ENCODE data around the gene LRCOL1. TPM values are rescaled to one million over a fixed set of nuclear protein-coding genes. Genes with fewer than 3 reads are reported as not detected.

The LRCOL1 gene
- total and polyA plus RNA-seq, 10 of the 15 experiments (the other 5 are each of a cell fraction or from before 2014, with no cell fraction given) = not detected

GRCh38 chr12:132634411-132634990 is 24.1 kb upstream of the LRCOL1 start:
- WGBS (ENCODE audit: insufficient coverage, insufficient replicate concordance, low lambda C conversion rate, missing lambda C conversion rate) = 92% methylated on average over 21 of the region's 21 CpGs
- Histone ChIP-seq H3K79me2 (ENCODE audit: control insufficient read depth, insufficient read depth, low read length) (no peaks in the 10 kb centered on the region), H2AFZ (ENCODE audit: control insufficient read depth, low read depth, low read length) (no peak overlapping the region), H3K4me2 (ENCODE audit: control insufficient read depth, insufficient read depth) (no peak overlapping the region), H3K36me3 (ENCODE audit: control insufficient read depth in 2 of 2, insufficient read depth in 2 of 2, low read length in 1 of 2) (peaks cover 26 to 44% of the 10 kb centered on the region in 2 experiments), H4K20me1 (ENCODE audit: control insufficient read depth, insufficient read depth) (no peaks in the 10 kb centered on the region), H3K9me3 (replicated peaks; ENCODE audit: control insufficient read depth, insufficient read depth, low read length) (no peaks in the 10 kb centered on the region), H3K4me1 (ENCODE audit: control insufficient read depth, insufficient read depth, low read length) (no peaks in the 10 kb centered on the region; the same call in 1 of the 2 replicates), H3K27me3 (replicated peaks in 1 of 2; ENCODE audit: control insufficient read depth in 2 of 2, insufficient read depth in 2 of 2, low read length in 1 of 2) (no peaks in the 10 kb centered on the region), H3K27ac (ENCODE audit: control insufficient read depth, insufficient read depth) (no peak overlapping the region), H3K9ac (ENCODE audit: control insufficient read depth, insufficient read depth, low read length) (no peak overlapping the region), H3K4me3 (no peak overlapping the region)
- TF ChIP-seq USF2 (IDR thresholded peaks at IDR 0.05; ENCODE audit: borderline replicate concordance, low read depth, low read length) = no peak
- no peak for TF ChIP-seq SP1 (IDR thresholded peaks at IDR 0.05; ENCODE audit: low read depth, low read length)
- no peak for TF ChIP-seq GATAD2B (conservative IDR thresholded peaks at IDR 0.05; ENCODE audit: low read depth)
- DNase-seq (ENCODE audit: low read depth, low spot score) = no peak
- intact Hi-C loops (cut with micrococcal nuclease; ENCODE audit: unreplicated experiment) (no loop called here), in situ Hi-C loops (cut with MboI) (no loop called here)
- no peak for FAIRE-seq
- no peak for ATAC-seq
- ChIA-PET CTCF (no interaction called here), SMC1A (ENCODE audit: uncharacterized antibody, unreplicated experiment) (no interaction called here), POLR2A (no interaction called here), RAD21 (ENCODE audit: unreplicated experiment) (no interaction called here)
- no TSS peak for BruUV-seq (replicated peaks)

GRCh38 chr12:132633901-132634300 is 23.5 kb upstream of the LRCOL1 start:
- Histone ChIP-seq H3K9ac (ENCODE audit: control insufficient read depth, insufficient read depth, low read length) (no peak overlapping the region), H2AFZ (ENCODE audit: control insufficient read depth, low read depth, low read length) (no peak overlapping the region), H3K27ac (ENCODE audit: control insufficient read depth, insufficient read depth) (no peak overlapping the region), H3K27me3 (replicated peaks in 1 of 2; ENCODE audit: control insufficient read depth in 2 of 2, insufficient read depth in 2 of 2, low read length in 1 of 2) (no peaks in the 10 kb centered on the region), H3K4me1 (ENCODE audit: control insufficient read depth, insufficient read depth, low read length) (no peaks in the 10 kb centered on the region; the same call in 1 of the 2 replicates), H3K9me3 (replicated peaks; ENCODE audit: control insufficient read depth, insufficient read depth, low read length) (no peaks in the 10 kb centered on the region), H3K36me3 (ENCODE audit: control insufficient read depth in 2 of 2, insufficient read depth in 2 of 2, low read length in 1 of 2) (peaks cover 26 to 46% of the 10 kb centered on the region in 2 experiments), H3K4me3 (no peak overlapping the region), H3K79me2 (ENCODE audit: control insufficient read depth, insufficient read depth, low read length) (no peaks in the 10 kb centered on the region), H4K20me1 (ENCODE audit: control insufficient read depth, insufficient read depth) (no peaks in the 10 kb centered on the region), H3K4me2 (ENCODE audit: control insufficient read depth, insufficient read depth) (no peak overlapping the region)
- SMC1A ChIA-PET (ENCODE audit: uncharacterized antibody, unreplicated experiment) = no interaction called here
- FAIRE-seq = no peak
- ATAC-seq = no peak
- intact Hi-C loops (cut with micrococcal nuclease; ENCODE audit: unreplicated experiment) = no loop called here
- DNase-seq (ENCODE audit: low read depth, low spot score) = no peak
- RAD21 ChIA-PET (ENCODE audit: unreplicated experiment) = no interaction called here
- in situ Hi-C loops (cut with MboI) = no loop called here
- POLR2A ChIA-PET = no interaction called here
- TF ChIP-seq BACH1 (IDR thresholded peaks at IDR 0.05; ENCODE audit: borderline replicate concordance) = no peak
- TF ChIP-seq ZNF622 (IDR thresholded peaks at IDR 0.05) = no peak
- no peak for TF ChIP-seq SMARCA5 (IDR thresholded peaks at IDR 0.05)
- no peak for TF ChIP-seq MXI1 (IDR thresholded peaks at IDR 0.05; ENCODE audit: low read depth, low read length)
- TF ChIP-seq NKRF (conservative IDR thresholded peaks at IDR 0.05) = no peak
- TF ChIP-seq STAT3 (IDR thresholded peaks at IDR 0.05; ENCODE audit: low read depth, low read length) = no peak
- TF ChIP-seq MTA3 (IDR thresholded peaks at IDR 0.05; ENCODE audit: borderline replicate concordance, low read length) = no peak
- TF ChIP-seq ATF3 (IDR thresholded peaks at IDR 0.05; ENCODE audit: borderline replicate concordance, extremely low read depth, low read depth, low read length) = no peak
- BruUV-seq (replicated peaks) = no TSS peak
- CTCF ChIA-PET = no interaction called here
- WGBS (ENCODE audit: insufficient coverage, insufficient replicate concordance, low lambda C conversion rate, missing lambda C conversion rate) = 100% methylated on average over 10 of the region's 10 CpGs
